Measurements from ENCODE around the gene DGKD.
"Not testable (repeated sequence)": the region's sequence is repeated elsewhere in the genome, so short reads cannot be mapped to it uniquely, and the experiment has no call there.

Gene DGKD

GRCh38 chr2:233353769-233354499 is at the start of gene DGKD:
Gene DGKD (plus strand): TSS chr2:233354494. CDS start chr2:233354519, 25 bp downstream.
- peak; percentile 26 for DNase-seq

GRCh38 chr2:233307565-233307964 is 46.7 kb upstream of the DGKD start, which contains the start of gene SAG:
Gene SAG (plus strand): TSS chr2:233307816. CDS start chr2:233309190, 1,374 bp downstream.
- no peak for DNase-seq

DNA sequence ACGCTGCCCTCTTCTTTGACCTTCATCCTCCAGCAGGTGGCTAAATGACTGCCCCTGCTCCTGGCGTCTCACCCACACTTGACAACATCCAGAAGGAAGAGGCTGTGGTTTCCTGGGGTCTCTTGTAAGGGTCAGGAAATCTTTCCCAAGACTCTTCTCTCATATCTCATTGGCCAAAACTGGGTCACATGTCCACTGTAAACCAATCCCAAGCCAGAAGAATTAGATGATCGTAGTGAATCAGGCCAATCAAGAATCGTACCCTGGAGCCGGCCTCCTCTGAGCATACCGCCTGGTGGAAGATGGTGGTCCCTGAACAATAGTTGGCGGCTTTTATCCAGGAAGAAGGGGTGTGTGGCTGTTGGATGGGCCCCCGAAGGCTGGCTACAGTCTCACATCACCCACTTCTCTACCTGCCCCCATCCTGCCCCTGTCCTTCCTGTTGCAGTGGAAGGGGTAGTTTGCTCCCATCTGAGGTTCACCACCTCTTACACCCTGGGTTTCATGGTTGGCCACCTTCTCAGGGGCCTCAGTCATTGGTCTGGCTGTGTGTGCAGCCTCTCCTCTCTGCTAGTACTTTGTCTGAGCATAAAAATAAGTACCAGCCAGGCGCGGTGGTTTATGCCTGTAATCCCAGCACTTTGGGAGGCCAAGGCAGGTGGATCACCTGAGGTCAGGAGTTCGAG is 42.9 kb upstream of the DGKD start:
- no peak for DNase-seq

DNA sequence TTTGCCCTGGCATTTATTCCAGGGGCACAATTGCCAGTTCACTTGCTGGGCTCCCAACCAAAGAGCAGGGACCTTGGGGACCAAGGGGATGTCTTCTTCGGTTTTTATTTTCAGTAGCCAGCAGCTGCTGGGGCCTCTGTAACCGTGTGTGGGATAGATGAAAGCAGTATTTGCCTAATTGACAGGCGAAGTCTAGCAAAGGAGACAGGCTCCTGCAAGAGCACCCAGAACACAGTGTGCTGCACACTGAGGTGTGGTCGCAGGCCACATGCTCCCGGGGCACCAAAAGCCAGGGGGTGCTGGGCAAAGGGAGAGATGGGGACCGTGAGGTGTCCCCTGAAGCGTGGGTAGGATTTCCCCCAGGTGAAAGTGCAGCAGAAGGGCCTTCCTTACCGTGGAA is 41.4 kb upstream of the DGKD start:
- no peak for DNase-seq

DNA sequence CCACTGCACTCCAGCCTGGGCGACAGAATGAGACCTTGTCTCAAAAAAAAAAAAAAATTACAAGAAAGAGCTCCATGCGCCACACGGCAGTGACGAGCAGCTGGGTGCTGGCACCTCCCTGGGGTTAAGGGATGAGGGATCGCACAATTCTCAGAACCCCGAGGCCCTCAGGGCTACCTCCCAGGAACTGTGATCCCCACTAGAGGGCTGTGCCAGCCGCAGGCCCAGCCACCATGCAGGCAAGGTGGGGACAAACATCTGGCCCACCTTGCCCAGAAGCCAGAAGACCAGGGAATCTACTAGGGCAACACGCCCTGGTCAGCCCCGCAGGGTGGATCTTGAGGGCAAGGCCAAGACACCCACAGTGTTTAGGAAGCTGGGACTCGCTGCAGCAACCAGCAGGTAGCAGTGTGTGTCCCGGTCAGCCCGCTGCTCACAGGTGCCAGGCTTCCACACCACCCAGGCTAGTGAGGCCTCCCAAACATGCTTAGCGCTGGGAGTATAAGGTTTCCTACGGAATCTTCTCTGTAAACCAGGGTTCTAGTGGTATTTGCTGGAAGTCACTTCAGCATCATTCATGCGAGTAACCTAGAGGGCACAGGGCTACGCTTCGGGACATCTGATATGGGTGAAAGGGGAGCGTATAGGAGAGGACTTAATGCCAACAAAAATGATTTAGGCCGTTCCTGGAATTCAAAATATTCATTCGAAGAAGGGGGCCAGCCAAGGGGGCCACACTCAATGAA is 39.9 kb upstream of the DGKD start:
- no peak for DNase-seq

DNA sequence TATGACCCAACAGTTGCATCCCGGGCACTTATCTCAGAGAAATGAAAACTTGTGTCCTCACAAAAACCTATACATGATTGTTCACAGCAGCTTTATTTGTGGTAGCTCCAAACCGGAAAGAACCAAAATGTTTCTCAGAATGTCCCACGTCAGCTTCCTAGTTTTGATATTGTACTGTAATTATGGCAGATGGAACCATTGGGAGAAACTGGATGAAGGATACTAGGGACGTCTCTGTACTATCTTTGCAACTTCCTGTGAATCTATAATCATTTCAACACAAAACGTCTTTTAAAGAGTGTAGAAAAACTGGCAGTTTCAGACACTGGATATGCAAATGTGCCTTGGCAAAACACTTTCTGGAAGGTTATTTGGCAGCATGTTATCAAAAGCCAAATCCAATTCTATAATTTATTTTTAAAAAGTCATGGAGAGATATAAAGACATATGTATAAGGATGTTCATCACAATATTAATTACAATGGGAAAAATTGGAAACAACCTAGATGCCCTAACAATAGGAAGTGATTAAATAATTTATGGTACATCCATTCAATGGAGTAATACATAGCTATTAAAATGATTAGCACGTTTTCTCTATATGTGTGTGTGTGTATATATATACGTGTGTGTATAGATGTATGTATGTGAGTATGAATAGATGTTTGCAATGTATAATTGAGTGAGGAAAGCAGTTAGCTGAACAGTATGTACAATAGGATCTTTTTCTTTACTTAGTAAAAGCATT is 36.9 kb upstream of the DGKD start:
- DNase-seq, result no peak

DNA sequence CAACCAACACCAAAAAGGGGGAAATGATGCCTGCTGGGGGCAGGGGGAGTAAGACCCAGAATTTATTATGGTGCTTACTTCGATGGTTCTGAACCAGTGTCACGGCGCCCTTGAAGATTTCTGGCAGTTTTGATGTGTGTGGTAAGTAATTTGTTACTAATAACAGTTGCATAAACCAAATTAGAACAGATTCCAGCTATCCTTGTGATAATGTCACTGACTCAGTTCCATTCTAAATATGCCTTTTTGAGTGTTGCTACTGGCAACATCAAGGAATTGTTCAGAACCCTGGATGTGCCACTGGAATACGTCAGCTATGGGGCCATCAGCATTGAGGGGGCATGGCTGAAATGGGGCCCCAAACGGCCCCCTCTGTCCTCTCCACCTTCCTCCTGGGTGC is 35.0 kb upstream of the DGKD start:
- no peak for DNase-seq

- no peak for DNase-seq
Observed at GRCh38 chr2:233320470-233320869, 33.8 kb upstream of the DGKD start.

DNA sequence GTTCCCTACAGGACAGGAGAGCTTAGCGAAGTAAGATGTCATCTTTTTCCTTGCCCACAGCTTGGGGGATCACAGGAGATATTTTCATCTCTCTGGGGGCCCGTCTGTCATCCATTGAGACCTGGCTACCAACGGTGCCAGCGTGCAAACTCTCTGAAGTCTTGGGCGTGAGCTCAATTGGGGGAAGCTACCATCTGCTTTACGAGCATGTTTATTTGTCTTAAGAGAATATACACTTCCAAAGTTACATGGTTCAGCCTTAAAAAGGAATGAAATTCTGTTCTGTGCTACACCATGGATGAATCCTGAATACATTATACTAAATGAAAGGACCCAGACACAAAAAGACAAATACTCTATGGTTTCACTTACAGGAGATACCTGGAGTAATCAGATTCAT is 33.1 kb upstream of the DGKD start:
- no peak for DNase-seq

- no peak for DNase-seq
Observed at GRCh38 chr2:233323851-233324250, 30.4 kb upstream of the DGKD start.

- no peak for DNase-seq
Observed at GRCh38 chr2:233325256-233325655, 29.0 kb upstream of the DGKD start.

DNA sequence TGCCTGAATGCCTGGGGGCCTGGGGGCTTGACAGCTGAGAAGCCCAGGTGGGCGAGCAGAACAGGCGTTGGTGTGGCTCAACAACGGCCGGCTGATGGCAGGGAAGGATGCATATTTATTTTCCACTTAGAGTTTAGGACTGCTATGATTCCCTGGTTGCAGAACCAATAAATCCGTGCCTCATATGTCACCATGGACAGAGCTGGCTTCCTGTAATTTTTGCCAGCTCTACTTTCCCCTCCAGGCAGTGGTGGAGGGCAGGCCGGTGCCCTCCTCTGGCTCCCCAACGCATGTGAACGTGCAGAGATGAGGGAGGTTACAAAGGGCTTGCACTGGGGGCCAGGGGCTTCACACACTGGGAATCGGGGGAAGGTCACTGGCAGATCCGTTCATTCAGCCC is 28.5 kb upstream of the DGKD start:
- no peak for DNase-seq

DNA sequence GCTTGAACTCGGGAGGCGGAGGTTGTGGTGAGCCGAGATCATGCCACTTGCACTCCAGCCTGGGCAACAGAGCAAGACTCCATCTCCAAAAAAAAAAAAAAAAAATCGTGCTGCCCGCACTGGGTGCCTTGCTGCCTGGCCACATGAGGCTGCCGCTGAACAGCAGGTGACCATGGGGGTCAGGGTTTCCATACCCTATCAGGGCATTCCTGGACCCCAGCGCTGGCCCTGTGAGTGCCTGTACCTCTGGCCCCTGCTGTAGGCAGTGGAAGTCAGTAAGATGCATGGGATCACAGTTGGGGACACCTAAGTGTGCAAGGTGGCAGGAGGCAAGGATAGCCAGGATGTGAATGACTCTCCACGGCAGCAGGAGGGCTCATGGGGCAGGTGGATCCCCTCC is 27.8 kb upstream of the DGKD start:
- no peak for DNase-seq

DNA sequence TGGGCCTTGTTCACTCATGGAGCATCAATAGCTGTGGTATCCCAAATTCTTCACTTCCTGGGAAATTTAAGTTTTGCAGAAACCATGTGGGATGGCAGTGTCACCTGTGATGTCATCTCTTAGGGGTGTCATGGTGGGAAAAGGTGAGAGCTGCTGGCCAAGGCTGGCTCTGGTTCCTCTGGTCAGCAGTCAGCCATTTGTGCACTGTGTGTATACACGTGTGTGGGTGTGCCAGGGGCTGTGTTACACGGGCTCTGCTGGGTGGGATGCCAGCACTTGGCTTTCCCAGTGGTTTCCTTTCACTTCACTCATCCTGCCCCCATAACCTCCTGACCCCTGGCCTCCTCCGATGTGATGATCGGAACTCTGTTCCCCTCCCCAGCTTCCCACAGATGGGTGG is 25.4 kb upstream of the DGKD start:
- no peak for DNase-seq

GRCh38 chr2:233329489-233330135 is 24.7 kb upstream of the DGKD start:
- DNase-seq, result no peak

- DNase-seq, result no peak
Observed at GRCh38 chr2:233331536-233331935, 22.8 kb upstream of the DGKD start.

DNA sequence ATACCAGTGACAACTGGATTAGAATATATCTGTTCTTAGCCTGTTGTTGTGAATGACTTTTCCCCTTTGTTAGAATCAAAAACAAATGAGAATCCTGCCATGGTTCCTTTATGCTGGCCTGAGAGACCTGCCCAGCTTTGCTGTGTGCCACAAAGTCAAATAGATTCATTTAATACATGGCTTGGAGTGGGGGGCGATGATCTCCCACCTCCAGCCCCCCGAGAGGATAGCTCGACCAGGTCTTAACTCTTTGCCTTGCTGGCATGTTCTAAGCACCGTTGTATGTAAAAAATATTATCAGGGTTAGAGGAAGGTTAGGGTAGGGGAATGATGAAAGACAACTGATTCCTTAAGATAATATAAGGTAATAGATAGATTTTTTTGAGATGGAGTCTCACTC is 22.2 kb upstream of the DGKD start:
- no peak for DNase-seq

- no peak for DNase-seq
Observed at GRCh38 chr2:233334915-233335314, 19.4 kb upstream of the DGKD start.

GRCh38 chr2:233336091-233336490 is 18.2 kb upstream of the DGKD start:
- DNase-seq, result not testable (repeated sequence)

DNA sequence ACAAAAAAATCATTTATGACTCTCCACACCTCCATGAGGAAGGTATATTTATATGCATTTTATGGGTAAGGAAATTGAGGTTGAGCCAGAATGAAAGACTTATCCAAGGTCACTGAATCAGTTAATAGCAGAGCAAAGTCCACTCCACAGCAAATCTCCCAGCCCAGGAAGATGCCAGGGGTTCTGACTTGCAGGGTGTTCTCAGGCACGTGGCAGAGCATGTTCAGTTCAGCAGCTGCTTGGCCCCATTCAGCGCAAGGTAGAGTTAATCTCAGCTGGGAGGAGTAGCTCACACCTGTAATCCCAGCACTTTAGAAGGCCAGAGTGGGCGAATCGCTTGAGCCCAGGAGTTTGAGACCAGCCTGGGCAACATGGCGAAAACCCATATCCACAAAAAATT is 17.8 kb upstream of the DGKD start:
- no peak for DNase-seq

DNA sequence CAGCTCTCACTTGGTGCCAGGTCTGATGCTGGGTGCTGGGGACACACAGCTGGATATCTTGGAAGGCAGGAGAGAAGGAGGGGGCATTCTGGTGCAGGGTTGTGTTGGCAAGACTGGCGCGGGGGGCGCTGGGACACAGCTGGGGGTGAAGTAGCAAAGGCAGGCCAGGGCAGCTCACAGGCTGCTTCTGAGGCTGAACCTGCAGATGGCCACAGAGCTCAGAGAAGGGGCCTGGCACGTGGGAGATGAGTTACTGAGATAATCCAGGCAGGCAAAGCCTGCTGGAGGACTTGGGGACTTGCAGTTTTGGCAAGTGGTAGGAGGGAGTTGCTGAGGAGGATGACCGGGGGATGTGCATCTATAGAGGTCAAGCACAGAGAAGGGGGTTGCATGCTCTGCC is 16.2 kb upstream of the DGKD start:
- DNase-seq, result no peak

DNA sequence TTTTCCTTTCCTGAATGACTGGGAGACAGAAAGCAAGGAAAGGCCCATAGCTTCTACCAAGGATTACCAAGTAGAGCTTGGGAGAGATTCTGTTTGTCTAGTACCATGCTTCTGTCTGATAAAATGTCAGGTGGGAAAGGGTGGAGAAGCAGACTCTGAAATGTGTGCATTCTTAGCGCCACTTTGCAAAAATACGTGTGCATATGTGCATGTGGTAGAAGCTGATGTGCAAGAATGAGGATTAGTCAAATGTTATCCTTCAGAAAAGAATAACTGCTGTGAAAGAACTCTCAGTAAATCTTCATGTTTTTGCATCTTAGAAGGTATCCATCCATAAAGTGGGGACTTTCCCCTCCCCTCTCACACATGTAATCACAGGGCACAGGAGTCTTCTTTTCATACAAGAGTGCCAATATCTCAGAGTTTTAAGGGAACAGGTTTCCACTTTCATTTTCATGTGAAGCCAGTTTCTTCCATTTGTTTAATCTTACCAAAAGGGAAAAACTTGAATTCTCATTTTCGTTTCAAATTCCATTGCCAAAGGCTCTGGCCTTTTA is 15.4 kb upstream of the DGKD start:
- no peak for DNase-seq
